ENCODE measurements around the gene COL6A1.
"Not testable (repeated sequence)": the region's sequence is repeated elsewhere in the genome, so short reads cannot be mapped to it uniquely, and the experiment has no call there.

COL6A1 gene

GRCh38 chr21:45996311-45997204, 15.0 kb downstream of the COL6A1 start:
- DNase-seq, result no peak

GRCh38 chr21:45997205-45997494, 15.6 kb downstream of the COL6A1 start:
- DNase-seq, result no peak

DNA sequence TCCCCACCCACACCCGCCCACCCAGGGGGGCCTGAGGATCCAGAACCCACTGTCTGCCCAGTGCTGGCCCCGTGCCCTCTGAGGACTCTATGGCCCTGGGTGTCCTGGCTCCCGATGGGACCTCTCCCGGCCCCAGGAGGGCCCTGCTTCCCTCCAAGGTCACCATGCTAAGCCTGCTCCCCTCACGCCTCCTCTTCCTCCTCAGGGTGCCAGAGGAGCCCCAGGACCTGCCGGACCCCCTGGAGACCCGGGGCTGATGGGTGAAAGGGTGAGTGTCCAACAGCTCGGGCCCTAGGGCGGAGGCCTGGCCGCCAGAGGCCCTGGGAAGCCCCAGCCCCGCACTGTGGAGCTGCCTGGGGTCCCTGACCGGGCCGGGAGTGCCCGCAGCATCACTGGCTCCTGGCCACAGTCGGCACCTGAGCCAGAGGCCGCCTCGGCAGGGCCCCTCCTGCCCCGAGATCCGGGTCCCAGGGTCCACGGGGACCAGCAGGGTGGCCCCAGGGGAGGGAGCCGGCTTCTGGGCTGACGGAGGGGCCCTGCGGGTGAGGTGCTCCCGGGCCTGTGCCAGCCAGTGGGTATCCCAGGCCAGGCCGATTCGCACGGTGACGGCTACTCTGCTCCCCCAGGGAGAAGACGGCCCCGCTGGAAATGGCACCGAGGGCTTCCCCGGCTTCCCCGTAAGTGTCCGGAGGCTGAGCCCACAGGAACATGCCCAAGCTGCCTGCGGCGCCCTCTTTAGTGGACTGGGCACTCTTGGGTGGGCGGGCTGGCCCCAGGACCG, 16.1 kb downstream of the COL6A1 start:
- DNase-seq, result no peak

DNA sequence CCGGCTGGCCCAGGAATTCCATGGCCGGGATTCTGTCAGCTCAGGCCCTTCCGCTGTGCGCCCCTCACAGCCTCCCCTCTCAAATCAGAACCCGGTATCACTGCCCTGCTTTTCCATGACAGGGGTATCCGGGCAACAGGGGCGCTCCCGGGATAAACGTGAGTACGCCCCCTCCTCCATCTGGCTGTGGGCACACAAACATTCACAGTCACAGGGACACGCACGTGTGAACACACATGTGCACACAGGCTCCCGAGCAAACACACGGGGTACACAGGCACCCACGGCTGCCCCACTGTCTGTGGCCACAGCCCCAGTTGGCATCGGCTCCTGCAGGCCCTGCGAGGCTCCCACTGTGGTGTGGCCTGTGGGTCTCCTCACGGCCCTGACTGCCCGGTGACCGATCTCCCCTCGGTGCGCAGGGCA, 16.7 kb downstream of the COL6A1 start:
- DNase-seq, result no peak

- no peak for DNase-seq
Measured at GRCh38 chr21:45998871-45999580, 17.5 kb downstream of the COL6A1 start.

DNA sequence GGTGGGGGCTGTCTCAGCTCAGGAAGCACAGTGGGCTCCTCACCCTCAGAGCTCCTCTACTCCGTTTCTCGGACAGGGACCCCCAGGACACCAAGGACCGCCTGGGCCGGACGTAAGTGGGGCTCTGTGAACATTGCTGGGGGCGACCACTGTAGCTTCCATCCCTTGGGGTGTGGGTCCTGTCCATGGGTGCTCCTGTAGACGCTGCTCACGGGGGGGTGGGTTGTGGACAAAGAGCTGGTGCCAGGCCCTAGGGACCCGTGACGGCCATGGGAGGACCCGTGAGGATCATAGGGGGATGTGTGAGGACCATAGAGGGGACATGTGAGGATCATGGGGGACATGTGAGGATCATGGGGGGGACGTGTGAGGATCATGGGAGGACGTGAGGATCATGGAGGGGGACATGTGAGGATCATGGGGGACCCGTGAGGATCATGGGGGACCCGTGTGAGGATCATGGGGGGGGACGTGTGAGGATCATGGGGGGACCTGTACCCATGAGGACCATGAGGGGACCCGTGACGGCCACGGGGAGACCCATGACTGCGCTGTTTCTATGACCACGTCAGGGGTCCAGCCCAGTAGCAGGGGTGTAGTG, 18.1 kb downstream of the COL6A1 start:
- DNase-seq, result no peak

GRCh38 chr21:46000182-46000730, 18.7 kb downstream of the COL6A1 start:
- DNase-seq, result no peak

DNA sequence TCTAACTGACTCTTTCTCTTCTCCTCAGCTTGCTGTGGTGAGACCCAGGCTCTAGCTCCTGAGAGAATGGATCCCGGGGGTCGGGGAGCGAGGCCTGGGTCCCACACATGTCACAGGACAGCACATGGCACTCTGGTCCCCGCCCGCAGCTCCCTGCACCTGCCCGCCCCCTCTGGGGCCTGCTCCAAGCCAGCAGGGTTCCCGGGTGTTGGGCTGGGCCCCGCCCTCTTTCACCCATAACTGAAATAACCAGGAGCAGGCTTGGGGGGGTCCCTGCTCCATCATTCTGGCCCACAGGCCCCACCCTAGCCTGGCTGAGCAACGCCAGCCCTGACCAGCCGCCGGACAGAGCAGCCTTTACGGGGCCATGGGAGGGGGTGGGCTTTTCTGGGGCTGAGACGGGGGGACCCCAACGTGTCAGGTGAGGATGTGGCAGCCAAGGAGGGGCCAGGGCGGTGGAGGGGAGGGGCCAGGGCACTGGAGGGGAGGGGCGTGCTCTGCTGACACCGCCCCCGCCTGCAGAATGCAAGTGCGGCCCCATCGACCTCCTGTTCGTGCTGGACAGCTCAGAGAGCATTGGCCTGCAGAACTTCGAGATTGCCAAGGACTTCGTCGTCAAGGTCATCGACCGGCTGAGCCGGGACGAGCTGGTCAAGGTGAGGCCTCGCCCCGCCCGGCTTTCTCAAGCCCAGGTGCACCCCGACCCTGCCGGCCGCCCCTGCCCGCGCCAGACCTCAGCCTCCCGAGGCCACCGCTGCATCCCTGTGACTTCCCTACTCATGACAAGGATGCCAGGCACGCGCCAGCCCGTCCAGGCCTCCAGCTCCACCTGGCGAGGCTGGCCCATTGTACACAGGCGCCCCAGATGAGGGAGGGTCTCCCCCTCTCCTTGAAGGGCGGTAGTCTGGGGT, 19.4 kb downstream of the COL6A1 start:
- no peak for DNase-seq

DNA sequence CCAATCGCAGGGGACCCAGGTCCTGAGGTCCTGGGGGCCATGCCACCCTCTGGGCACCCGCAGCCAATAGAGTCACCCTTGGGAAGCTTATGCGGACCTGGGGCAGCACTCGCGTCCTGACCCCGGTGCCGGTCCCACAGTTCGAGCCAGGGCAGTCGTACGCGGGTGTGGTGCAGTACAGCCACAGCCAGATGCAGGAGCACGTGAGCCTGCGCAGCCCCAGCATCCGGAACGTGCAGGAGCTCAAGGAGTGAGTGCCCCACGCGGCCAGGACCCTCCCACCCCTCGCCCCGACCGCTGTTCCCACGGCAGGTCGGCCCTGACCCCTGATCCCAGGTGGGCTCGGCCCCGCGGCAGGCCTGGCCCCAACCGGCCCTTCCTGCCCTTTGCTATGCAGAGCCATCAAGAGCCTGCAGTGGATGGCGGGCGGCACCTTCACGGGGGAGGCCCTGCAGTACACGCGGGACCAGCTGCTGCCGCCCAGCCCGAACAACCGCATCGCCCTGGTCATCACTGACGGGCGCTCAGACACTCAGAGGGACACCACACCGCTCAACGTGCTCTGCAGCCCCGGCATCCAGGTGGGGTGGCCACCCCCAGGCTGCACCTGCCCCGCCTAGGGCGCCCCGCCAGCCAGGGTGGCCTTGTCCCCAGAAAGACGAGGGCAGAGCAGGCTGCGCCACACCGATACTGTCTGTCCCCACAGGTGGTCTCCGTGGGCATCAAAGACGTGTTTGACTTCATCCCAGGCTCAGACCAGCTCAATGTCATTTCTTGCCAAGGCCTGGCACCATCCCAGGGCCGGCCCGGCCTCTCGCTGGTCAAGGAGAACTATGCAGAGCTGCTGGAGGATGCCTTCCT, 20.5 kb downstream of the COL6A1 start:
- DNase-seq, result no peak

DNA sequence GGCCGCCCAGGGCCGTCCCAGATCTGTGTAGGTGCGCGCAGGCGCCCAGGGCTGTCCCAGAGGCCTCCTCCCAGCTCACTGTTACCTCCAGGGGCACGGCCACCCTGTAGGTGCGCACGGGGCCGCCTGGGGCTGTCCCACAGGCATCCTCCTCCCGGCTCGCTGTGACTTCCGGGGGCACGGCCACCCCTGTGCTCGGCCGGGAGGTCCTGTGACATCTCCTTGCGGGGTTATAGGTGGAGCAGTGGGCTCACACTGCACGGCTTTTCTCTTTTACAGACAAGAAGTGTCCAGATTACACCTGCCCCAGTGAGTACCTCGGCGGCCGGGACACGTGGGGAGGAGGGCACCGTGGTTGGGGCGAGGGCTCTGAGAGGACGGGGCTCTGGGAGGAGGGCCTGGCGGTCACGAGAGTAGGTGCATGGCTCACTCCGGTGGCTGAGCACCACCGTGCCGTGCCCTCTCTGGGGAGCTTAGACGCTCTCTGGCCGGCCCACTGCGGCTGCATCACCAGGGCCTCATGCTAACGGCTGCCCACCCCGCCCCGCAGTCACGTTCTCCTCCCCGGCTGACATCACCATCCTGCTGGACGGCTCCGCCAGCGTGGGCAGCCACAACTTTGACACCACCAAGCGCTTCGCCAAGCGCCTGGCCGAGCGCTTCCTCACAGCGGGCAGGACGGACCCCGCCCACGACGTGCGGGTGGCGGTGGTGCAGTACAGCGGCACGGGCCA, 21.4 kb downstream of the COL6A1 start:
- DNase-seq, result no peak

GRCh38 chr21:46003575-46004007, 22.0 kb downstream of the COL6A1 start:
- DNase-seq, result no peak

DNA sequence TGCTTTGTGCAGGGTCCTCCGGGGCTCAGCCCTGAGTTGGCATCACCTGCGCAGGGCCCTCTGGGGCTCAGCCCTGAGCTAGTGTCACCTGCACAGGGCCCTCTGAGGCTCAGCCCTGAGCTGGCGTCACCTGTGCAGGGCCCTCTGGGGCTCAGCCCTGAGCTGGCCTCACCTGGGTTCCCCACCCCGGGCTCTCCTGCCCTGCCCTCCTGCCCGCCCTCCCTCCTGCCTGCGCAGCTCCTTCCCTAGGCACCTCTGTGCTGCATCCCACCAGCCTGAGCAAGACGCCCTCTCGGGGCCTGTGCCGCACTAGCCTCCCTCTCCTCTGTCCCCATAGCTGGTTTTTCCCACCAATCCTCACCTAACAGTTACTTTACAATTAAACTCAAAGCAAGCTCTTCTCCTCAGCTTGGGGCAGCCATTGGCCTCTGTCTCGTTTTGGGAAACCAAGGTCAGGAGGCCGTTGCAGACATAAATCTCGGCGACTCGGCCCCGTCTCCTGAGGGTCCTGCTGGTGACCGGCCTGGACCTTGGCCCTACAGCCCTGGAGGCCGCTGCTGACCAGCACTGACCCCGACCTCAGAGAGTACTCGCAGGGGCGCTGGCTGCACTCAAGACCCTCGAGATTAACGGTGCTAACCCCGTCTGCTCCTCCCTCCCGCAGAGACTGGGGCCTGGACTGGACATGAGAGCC, 22.7 kb downstream of the COL6A1 start:
- DNase-seq, result no peak

GRCh38 chr21:46005081-46005480, 23.5 kb downstream of the COL6A1 start:
- no peak for DNase-seq

DNA sequence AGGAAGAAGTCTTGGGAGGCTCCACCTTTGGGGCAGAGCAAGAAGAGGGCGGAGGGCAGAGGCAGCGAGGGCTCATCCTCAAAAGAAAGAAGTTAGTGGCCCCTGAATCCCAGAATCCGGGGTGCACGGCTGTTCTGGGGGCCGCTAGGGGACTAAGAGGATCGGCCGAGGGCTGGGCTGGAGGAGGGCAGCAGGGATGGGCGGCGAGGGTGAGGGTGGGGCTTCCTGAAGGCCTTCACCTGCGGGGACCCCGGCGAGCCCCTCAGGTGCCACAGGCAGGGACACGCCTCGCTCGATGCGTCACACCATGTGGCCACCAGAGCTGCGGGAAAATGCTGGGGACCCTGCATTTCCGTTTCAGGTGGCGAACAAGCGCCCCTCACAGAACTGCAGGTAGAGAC, 23.9 kb downstream of the COL6A1 start:
- no peak for DNase-seq

- DNase-seq, result not testable (repeated sequence)
Measured at GRCh38 chr21:46005894-46006546, 24.4 kb downstream of the COL6A1 start.

- no peak for DNase-seq
Measured at GRCh38 chr21:46006547-46007491, 25.2 kb downstream of the COL6A1 start.

GRCh38 chr21:46007492-46007868, 25.9 kb downstream of the COL6A1 start:
- DNase-seq, result no peak
